ENCODE data around the gene ADD2.
"Not testable (repeated sequence)": the region's sequence is repeated elsewhere in the genome, so short reads cannot be mapped to it uniquely, and the experiment has no call there.

Gene ADD2

GRCh38 chr2:70746094-70746974 lies 21.7 kb downstream of the ADD2 start:
- H3K27me3 ChIP-seq (replicated peaks): no peaks in the 10 kb centered on the region
- TF ChIP-seq, protein P1, sequence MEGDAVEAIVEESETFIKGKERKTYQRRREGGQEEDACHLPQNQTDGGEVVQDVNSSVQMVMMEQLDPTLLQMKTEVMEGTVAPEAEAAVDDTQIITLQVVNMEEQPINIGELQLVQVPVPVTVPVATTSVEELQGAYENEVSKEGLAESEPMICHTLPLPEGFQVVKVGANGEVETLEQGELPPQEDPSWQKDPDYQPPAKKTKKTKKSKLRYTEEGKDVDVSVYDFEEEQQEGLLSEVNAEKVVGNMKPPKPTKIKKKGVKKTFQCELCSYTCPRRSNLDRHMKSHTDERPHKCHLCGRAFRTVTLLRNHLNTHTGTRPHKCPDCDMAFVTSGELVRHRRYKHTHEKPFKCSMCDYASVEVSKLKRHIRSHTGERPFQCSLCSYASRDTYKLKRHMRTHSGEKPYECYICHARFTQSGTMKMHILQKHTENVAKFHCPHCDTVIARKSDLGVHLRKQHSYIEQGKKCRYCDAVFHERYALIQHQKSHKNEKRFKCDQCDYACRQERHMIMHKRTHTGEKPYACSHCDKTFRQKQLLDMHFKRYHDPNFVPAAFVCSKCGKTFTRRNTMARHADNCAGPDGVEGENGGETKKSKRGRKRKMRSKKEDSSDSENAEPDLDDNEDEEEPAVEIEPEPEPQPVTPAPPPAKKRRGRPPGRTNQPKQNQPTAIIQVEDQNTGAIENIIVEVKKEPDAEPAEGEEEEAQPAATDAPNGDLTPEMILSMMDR (IDR thresholded peaks at IDR 0.05; ENCODE audit: low read depth, low read length, missing control alignments): no peak
- no peaks in the 10 kb centered on the region for H3K36me3 ChIP-seq (replicated peaks)
- no peak overlapping the region for H3K27ac ChIP-seq
- H3K4me3 ChIP-seq (ENCODE audit: low read depth, low read length): no peak overlapping the region
- in situ Hi-C loops (cut with HindIII; ENCODE audit: low pct_ligation_motif_present, low sequenced_read_pairs): no loop called here
- no peak for DNase-seq

DNA sequence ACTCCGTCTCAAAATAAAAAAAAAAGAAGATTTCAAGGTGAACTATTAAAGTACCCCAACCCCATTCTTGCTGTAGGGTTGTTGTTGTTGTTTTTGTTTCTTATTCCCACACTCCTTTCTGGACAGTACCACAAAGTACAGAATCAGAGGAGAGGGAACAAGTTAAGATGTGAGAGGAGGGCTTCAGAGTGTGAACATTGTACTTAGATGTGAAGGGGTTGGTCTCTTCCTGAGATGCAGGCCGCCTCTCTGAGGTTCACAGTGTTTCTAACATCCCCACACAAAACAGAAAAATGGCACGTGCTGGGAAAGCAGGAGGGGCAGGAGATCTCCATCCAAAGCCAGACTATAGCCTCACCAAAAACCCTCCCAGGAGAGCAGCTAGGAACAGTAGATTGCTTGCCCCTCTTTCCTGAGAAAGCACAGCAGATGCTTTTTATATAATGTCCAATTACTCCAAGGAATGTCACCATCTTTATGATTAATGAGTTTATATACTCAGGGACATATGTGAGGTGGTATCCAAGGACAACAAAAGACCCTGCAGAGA lies 22.6 kb downstream of the ADD2 start:
- H3K4me3 ChIP-seq (ENCODE audit: low read depth, low read length): no peak overlapping the region
- H3K36me3 ChIP-seq (replicated peaks): no peaks in the 10 kb centered on the region
- no peak for DNase-seq
- in situ Hi-C loops (cut with HindIII; ENCODE audit: low pct_ligation_motif_present, low sequenced_read_pairs): no loop called here
- TF ChIP-seq, protein P1 (IDR thresholded peaks at IDR 0.05; ENCODE audit: low read depth, low read length, missing control alignments): no peak
- H3K27ac ChIP-seq: no peak overlapping the region
- no peaks in the 10 kb centered on the region for H3K27me3 ChIP-seq (replicated peaks)

DNA sequence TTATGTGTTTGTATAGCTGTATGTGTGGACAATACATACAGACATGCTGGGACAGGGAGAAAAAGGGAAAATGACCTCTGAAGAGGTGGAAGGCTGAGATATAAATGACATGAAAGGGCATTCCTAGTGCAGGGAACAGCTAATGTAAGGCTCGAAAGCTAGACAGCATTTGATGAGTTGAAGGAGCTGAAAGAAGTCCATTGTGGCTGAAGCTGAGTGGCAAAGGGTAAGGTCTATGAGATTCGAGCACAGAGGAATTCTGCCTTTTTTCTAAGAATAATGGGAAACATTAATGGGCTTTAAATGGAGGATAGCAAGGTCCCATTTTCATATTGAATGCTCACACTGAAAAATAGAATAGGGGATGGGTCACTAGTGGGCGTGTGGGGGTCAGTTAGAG lies 23.6 kb downstream of the ADD2 start:
- DNase-seq: no peak
- TF ChIP-seq, protein P1 (IDR thresholded peaks at IDR 0.05; ENCODE audit: low read depth, low read length, missing control alignments): no peak
- Histone ChIP-seq H3K4me3 (ENCODE audit: low read depth, low read length) (no peak overlapping the region), H3K27me3 (replicated peaks) (no peaks in the 10 kb centered on the region), H3K27ac (no peak overlapping the region), H3K36me3 (replicated peaks) (no peaks in the 10 kb centered on the region)
- in situ Hi-C loops (cut with HindIII; ENCODE audit: low pct_ligation_motif_present, low sequenced_read_pairs): no loop called here

- in situ Hi-C loops (cut with HindIII; ENCODE audit: low pct_ligation_motif_present, low sequenced_read_pairs): no loop called here
- TF ChIP-seq, protein P1 (IDR thresholded peaks at IDR 0.05; ENCODE audit: low read depth, low read length, missing control alignments): no peak
These were observed 24.3 kb downstream of the ADD2 start for GRCh38 chr2:70743677-70744076.

GRCh38 chr2:70743068-70743467 lies 24.9 kb downstream of the ADD2 start:
- TF ChIP-seq, protein P1 (IDR thresholded peaks at IDR 0.05; ENCODE audit: low read depth, low read length, missing control alignments): no peak
- Histone ChIP-seq H3K36me3 (replicated peaks) (no peaks in the 10 kb centered on the region), H3K27ac (no peak overlapping the region), H3K27me3 (replicated peaks) (no peaks in the 10 kb centered on the region), H3K4me3 (ENCODE audit: low read depth, low read length) (no peak overlapping the region)
- in situ Hi-C loops (cut with HindIII; ENCODE audit: low pct_ligation_motif_present, low sequenced_read_pairs): no loop called here
- no peak for DNase-seq

More at GRCh38 chr2:70743677-70744076, 24.3 kb downstream of the ADD2 start:
- Histone ChIP-seq H3K36me3 (replicated peaks) (no peaks in the 10 kb centered on the region), H3K27ac (no peak overlapping the region), H3K4me3 (ENCODE audit: low read depth, low read length) (no peak overlapping the region), H3K27me3 (replicated peaks) (no peaks in the 10 kb centered on the region)
- DNase-seq: no peak

DNA sequence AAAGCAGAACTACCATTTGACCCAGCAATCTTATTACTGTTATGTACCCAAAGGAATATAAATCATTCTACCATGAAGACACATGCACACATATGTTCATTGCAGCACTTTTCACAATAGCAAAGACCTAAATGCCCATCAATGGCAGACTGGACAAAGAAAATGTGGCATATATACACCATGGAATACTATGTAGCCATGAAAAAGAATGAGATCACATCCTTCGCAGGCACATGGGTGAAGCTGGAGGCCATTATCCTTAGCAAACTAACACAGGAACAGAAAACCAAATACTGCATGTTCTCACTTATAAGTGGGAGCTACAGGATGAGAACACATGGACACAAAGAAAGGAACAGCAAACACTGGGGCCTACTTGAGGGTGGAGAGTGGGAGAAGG lies 28.5 kb downstream of the ADD2 start:
- H3K4me3 ChIP-seq (ENCODE audit: low read depth, low read length); H3K36me3 ChIP-seq (replicated peaks); in situ Hi-C loops (cut with HindIII; ENCODE audit: low pct_ligation_motif_present, low sequenced_read_pairs); H3K27me3 ChIP-seq (replicated peaks); H3K27ac ChIP-seq; DNase-seq: not testable (repeated sequence)

All from brain microvascular endothelial cell (primary cell).